Measurements from ENCODE around the gene C12orf75. TPM values are rescaled to one million over a fixed set of nuclear protein-coding genes. Genes with fewer than 3 reads are reported as not detected.

C12orf75 gene
- total RNA-seq, 1 experiment from 2014 or later = 46.0 TPM

DNA sequence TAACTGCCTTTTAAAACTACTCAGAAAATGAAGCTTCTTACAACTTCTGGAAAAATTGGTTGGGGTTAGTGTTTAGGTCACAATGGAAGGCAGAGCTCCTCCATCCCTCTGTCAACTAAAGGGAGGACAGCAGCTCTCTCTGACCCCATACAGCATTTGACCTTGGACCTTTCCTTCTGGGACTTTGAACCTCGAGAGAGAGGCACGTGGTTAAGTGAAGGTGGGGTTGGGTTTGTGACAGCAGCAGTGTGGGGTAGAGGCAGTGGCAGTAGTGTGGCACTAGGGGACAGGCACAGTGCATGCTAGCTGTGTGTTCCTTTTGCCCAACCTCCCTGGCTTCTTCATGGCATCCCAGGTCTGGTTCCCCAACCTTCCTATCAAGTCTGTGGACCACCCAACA is 9.4 kb upstream of the C12orf75 start:
- H3K9me3 ChIP-seq (ENCODE audit: low read depth, low read length, poor library complexity, severe bottlenecking) = no peaks in the 10 kb centered on the region
- no peaks in the 10 kb centered on the region for H3K4me1 ChIP-seq (ENCODE audit: insufficient read depth, low read length, poor library complexity, severe bottlenecking)
- no peak for TF ChIP-seq EZH2 (IDR thresholded peaks at IDR 0.05; ENCODE audit: borderline replicate concordance, low read depth, low read length, poor library complexity, severe bottlenecking)
- TF ChIP-seq, protein P1, sequence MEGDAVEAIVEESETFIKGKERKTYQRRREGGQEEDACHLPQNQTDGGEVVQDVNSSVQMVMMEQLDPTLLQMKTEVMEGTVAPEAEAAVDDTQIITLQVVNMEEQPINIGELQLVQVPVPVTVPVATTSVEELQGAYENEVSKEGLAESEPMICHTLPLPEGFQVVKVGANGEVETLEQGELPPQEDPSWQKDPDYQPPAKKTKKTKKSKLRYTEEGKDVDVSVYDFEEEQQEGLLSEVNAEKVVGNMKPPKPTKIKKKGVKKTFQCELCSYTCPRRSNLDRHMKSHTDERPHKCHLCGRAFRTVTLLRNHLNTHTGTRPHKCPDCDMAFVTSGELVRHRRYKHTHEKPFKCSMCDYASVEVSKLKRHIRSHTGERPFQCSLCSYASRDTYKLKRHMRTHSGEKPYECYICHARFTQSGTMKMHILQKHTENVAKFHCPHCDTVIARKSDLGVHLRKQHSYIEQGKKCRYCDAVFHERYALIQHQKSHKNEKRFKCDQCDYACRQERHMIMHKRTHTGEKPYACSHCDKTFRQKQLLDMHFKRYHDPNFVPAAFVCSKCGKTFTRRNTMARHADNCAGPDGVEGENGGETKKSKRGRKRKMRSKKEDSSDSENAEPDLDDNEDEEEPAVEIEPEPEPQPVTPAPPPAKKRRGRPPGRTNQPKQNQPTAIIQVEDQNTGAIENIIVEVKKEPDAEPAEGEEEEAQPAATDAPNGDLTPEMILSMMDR (conservative IDR thresholded peaks at IDR 0.05; ENCODE audit: low read depth, low read length) = 0 out of 2 replicates have a peak, but pooled peaks have one; percentile 14

DNA sequence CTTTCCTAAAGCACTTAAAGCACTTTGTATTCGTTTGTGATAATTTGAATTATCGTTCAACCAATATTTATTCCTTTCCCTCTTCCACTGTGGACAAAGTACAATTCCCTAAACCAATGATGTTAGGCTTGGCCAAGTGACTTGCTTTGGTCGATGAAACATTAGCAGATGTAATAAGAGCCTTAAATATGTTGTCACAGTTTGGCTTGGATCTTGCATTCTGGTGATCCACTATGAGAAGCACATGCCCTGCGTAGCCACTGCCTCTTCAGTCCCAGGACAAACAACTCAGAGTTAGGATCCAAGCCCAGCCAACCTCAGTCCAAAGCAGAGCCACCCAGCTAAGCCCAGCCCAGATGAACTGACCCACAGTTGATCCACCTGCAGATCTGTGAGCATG is 8.4 kb upstream of the C12orf75 start:
- ChIA-PET POLR2A (ENCODE audit: low non-redundant PET) (no interaction called here), CTCF (no interaction called here)
- intact Hi-C loops (cut with micrococcal nuclease; ENCODE audit: unreplicated experiment) = no loop called here
- Histone ChIP-seq H3K27me3 (replicated peaks; ENCODE audit: insufficient read depth, low read depth, low read length, poor library complexity) (no peaks in the 10 kb centered on the region), H3K4me3 (ENCODE audit: low read depth, low read length, poor library complexity, severe bottlenecking) (no peak overlapping the region), H3K36me3 (ENCODE audit: insufficient read depth, low read length, poor library complexity, severe bottlenecking) (no peaks in the 10 kb centered on the region), H3K9me3 (ENCODE audit: low read depth, low read length, poor library complexity, severe bottlenecking) (no peaks in the 10 kb centered on the region), H3K27ac (ENCODE audit: low read depth, low read length, poor library complexity, severe bottlenecking) (no peak overlapping the region), H3K4me1 (ENCODE audit: insufficient read depth, low read length, poor library complexity, severe bottlenecking) (no peaks in the 10 kb centered on the region)
- no peak for DNase-seq (ENCODE audit: low spot score)
- TF ChIP-seq EZH2 (IDR thresholded peaks at IDR 0.05; ENCODE audit: borderline replicate concordance, low read depth, low read length, poor library complexity, severe bottlenecking) = no peak
- BruUV-seq (replicated peaks) = no TSS peak

More for the DNA sequence above, 9.4 kb upstream of the C12orf75 start:
- CTCF ChIA-PET = no interaction called here
- intact Hi-C loops (cut with micrococcal nuclease; ENCODE audit: unreplicated experiment) = no loop called here
- Histone ChIP-seq H3K36me3 (ENCODE audit: insufficient read depth, low read length, poor library complexity, severe bottlenecking) (no peaks in the 10 kb centered on the region), H3K27ac (ENCODE audit: low read depth, low read length, poor library complexity, severe bottlenecking) (no peak overlapping the region), H3K4me3 (ENCODE audit: low read depth, low read length, poor library complexity, severe bottlenecking) (no peak overlapping the region), H3K27me3 (replicated peaks; ENCODE audit: insufficient read depth, low read depth, low read length, poor library complexity) (no peaks in the 10 kb centered on the region)
- BruUV-seq (replicated peaks) = no TSS peak
- POLR2A ChIA-PET (ENCODE audit: low non-redundant PET) = no interaction called here
- DNase-seq (ENCODE audit: low spot score) = no peak

DNA sequence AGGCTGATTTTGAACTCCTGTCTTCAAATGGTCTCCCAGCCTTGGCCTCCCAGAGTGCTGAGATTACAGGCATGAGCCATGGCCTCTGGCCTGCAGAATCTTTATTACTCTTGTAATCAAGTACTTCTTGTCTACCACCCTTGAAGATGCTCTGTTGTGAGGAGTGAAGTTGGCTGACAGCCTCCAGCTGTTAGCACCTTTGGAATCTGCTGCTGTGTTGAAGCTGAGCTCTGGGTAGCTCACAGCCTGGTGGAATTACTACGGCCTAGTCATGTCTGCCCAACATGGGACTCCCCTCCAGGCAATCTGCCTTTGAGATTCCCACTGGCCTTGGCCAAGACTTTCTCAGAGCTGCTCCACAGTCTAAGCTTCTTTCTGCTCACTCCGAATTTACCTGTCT is 5.8 kb upstream of the C12orf75 start:
- CTCF ChIA-PET = no interaction called here

DNA sequence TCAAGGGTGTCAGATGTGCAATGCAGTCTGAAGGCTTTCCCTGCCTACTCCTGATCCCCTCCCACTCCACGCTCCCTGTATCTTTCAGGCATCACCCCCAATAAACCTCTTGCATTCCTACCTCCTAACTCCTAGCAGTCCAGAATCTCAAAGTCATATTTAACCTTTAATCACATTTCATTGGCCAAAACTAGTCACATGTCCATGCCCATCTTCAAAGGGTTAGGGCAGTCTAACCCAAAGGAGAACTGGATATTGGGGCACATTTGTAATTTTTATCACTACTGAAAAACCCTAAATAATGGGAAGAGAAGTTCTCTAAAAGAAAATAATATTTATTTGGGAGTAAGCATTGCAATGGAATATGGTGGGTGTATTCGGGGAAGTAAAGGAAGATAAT is 5.4 kb upstream of the C12orf75 start:
- DNase-seq (ENCODE audit: low spot score) = no peak
- intact Hi-C loops (cut with micrococcal nuclease; ENCODE audit: unreplicated experiment) = no loop called here
- no peaks in the 10 kb centered on the region for H3K9me3 ChIP-seq (ENCODE audit: low read depth, low read length, poor library complexity, severe bottlenecking)
- ChIA-PET POLR2A (ENCODE audit: low non-redundant PET) (no interaction called here), CTCF (no interaction called here)
- TF ChIP-seq, protein P1 (conservative IDR thresholded peaks at IDR 0.05; ENCODE audit: low read depth, low read length) = no peak
- TF ChIP-seq EZH2 (IDR thresholded peaks at IDR 0.05; ENCODE audit: borderline replicate concordance, low read depth, low read length, poor library complexity, severe bottlenecking) = no peak
- H3K4me3 ChIP-seq (ENCODE audit: low read depth, low read length, poor library complexity, severe bottlenecking) = no peak overlapping the region
- H3K27ac ChIP-seq (ENCODE audit: low read depth, low read length, poor library complexity, severe bottlenecking) = no peak overlapping the region
- H3K4me1 ChIP-seq (ENCODE audit: insufficient read depth, low read length, poor library complexity, severe bottlenecking) = no peaks in the 10 kb centered on the region
- no TSS peak for BruUV-seq (replicated peaks)
- H3K36me3 ChIP-seq (ENCODE audit: insufficient read depth, low read length, poor library complexity, severe bottlenecking) = no peaks in the 10 kb centered on the region
- H3K27me3 ChIP-seq (replicated peaks; ENCODE audit: insufficient read depth, low read depth, low read length, poor library complexity) = no peaks in the 10 kb centered on the region

More for the DNA sequence above, 5.8 kb upstream of the C12orf75 start:
- intact Hi-C loops (cut with micrococcal nuclease; ENCODE audit: unreplicated experiment) = no loop called here
- Histone ChIP-seq H3K27ac (ENCODE audit: low read depth, low read length, poor library complexity, severe bottlenecking) (no peak overlapping the region), H3K9me3 (ENCODE audit: low read depth, low read length, poor library complexity, severe bottlenecking) (no peaks in the 10 kb centered on the region), H3K4me1 (ENCODE audit: insufficient read depth, low read length, poor library complexity, severe bottlenecking) (no peaks in the 10 kb centered on the region), H3K36me3 (ENCODE audit: insufficient read depth, low read length, poor library complexity, severe bottlenecking) (no peaks in the 10 kb centered on the region), H3K27me3 (replicated peaks; ENCODE audit: insufficient read depth, low read depth, low read length, poor library complexity) (no peaks in the 10 kb centered on the region), H3K4me3 (ENCODE audit: low read depth, low read length, poor library complexity, severe bottlenecking) (no peak overlapping the region)
- no TSS peak for BruUV-seq (replicated peaks)
- DNase-seq (ENCODE audit: low spot score) = no peak
- TF ChIP-seq, protein P1 (conservative IDR thresholded peaks at IDR 0.05; ENCODE audit: low read depth, low read length) = no peak
- POLR2A ChIA-PET (ENCODE audit: low non-redundant PET) = no interaction called here

Measured in A673 (cell line).